GDM1 (cell line): ENCODE measurements around the gene TFCP2L1.
"Not testable (repeated sequence)": the region's sequence is repeated elsewhere in the genome, so short reads cannot be mapped to it uniquely, and the experiment has no call there.

Experiments
- DNase-seq: peaks from one replicate; lab custom pipeline; 2025; lab: John Stamatoyannopoulos, UW

The TFCP2L1 gene

GRCh38 chr2:121295911-121296650 lies 11.1 kb upstream of the TFCP2L1 start:
- no peak for DNase-seq

- no peak for DNase-seq
Measured at GRCh38 chr2:121294881-121295840, 10.2 kb upstream of the TFCP2L1 start.

GRCh38 chr2:121293450-121294325 lies 8.7 kb upstream of the TFCP2L1 start:
- DNase-seq, result no peak

GRCh38 chr2:121291251-121291580 lies 6.2 kb upstream of the TFCP2L1 start:
- DNase-seq, result no peak

DNA sequence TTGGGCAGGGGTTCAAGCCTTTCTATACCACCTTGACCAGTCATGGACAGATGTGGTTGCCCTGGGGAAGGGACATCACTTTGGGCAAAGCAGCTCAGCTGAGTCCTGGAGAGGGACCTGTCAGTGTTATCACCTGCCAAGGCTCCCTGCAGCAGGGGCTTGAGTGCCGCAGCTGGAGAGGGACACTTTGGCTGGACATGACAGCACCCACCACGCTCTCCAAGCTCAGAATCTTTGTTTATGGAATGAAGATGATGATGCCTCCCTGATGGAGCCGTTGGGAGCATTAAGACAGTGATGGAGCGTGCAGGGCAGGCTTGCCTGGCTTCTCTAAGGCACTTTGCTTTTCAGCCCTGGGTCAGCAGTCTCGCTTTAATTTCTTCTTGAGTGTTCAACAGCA lies 4.3 kb upstream of the TFCP2L1 start:
- no peak for DNase-seq

- DNase-seq, result peak; percentile 19
Measured at GRCh38 chr2:121288454-121289231, 3.6 kb upstream of the TFCP2L1 start.

DNA sequence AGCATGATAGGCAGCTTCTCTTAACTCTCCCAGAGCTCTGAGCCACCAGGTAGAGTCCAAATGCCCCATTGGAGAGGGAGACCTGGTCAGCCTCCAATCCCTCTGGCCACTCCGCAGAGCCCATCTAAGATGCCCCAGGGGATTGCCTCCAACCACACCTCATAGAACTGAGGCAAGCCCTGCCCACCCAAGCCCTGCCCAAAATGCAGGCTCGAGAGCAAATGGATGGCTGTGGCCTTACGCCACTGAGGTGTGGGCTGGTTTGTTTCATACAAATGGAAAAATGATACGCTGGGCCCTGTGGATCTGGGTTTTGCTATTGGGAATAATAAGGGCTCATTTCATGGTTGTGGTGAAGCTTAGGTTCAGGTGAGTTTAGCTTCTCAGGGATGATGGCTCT lies 3.0 kb upstream of the TFCP2L1 start:
- DNase-seq, result no peak

- peak; percentile 64 for DNase-seq
Measured at GRCh38 chr2:121287146-121287798, 2.3 kb upstream of the TFCP2L1 start.

DNA sequence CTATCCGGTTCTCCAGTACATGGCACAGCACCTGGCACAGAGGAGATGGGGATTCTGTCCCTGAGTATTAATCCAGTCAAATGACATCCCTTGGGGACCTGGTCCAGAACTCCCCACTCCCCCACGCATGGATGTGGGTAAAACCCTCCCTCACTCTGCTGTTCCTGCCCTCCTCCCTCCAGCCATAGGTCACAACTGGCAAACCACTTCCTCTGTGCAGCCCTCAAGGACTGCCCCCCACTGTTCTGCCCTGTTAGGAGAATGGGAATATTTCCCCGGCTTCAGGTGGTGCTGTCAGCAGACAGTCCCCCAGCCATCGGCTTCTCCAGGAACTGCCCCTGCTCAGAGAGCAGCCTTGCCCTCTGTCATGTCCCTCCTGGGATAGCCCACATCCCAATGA lies 1.5 kb upstream of the TFCP2L1 start:
- DNase-seq, result no peak

DNA sequence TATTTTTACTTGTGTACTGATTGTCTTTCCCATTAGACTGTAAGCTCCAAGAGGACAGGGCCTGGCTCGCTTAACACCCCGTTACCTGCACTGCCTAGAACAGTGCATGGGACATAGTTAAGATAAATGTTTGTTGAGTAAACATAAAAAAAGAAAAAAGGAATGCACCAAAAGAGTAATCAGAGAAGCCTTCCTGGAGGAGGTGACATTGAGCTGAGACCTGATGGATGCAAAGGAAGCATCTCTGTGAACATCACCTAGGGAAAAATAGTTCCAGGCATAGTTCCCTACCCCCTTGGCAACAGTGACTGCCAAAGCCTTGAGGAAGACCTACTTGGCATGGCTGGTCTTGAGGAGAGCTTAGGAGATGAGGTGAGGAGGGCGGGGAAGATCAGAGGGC lies 924 bp upstream of the TFCP2L1 start:
- DNase-seq, result no peak

GRCh38 chr2:121283670-121284462 lies 1.1 kb downstream of the TFCP2L1 start:
- DNase-seq, result no peak

DNA sequence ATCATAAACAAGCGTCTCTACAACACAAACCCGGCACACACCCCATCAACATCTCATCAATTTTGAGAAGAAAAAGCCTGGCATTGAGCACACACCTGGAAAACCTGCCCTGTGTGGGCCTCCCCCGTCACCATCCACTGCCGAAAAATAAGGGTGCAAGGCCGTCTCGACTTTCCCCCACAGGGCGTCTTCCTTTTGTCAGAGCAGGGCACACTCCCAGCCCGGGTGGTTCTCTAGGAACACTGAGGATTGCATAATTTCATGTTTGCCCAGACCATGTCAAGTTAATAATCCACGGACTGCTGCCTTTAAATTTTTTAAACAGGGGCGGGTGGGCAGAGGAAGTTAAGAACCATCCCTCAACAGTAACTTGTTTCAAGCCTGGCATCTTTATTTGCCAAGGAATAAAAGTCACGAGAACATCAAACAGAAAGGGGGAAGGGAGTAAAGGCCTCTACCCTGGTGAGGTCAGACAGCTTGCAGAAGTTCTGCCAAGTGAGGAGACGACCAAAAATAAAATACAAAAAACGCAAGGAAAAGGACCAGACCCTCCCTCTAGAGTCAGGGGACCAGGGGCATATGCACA lies 2.1 kb downstream of the TFCP2L1 start:
- DNase-seq, result no peak

DNA sequence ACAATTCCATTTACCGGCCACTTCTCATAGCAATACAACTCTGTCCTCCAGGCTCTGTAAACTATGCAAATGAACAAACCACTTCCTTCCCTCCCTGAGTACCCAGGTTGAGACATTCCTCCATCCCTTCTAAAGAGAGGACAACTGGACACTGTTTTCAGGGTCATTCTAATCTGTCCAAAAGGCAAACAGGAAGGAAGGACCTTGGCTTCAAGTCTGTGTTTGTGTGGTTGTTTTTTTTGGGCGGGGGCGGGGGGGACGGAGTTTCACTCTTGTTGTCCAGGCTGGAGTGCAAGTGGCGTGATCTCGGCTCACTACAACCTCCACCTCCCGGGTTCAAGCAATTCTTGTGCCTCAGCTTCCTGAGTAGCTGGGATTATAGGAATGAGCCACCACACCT lies 3.3 kb downstream of the TFCP2L1 start:
- no peak for DNase-seq

DNA sequence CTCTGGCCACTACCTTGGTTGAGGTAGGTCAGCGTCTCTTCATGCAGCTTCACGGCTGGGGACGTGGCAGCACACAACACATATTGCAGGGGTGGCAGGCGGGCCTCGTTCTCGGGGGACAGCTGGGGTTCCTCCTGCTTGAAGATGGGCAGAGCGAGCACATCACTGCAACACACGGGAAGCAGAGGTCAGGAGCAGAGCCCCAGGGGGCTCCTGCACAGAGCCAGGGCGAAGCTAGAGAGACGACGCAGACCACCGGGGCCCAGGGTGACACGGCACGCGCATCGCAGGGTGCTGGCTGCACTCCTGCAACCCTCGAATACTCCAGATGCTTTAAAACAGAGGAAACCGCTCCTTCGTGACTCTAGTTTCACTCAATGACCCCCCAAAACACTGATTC lies 3.9 kb downstream of the TFCP2L1 start:
- DNase-seq, result no peak

- peak; percentile 23 for DNase-seq
Measured at GRCh38 chr2:121279476-121280220, 5.4 kb downstream of the TFCP2L1 start.

DNA sequence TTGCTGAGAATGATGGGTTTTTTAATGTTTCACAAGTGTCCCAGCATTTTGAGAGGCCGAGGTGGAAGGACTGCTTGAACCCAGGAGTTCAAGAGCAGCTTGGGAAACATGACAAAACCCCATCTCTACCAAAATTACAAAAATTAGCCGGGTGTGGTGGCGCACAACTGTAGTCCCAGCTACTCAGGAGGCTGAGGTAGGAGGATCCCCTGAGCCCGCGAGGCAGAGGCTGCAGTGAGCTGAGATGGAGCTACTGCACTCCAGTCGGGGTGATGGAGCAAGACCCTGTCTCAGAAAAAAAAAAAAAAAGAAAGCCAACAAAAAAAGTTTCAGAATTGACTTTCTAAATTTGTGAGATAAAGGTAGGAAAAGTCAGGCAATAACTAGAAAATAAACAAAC lies 8.7 kb downstream of the TFCP2L1 start:
- no peak for DNase-seq

GRCh38 chr2:121273116-121273515 lies 11.9 kb downstream of the TFCP2L1 start:
- no peak for DNase-seq

- no peak for DNase-seq
Measured at GRCh38 chr2:121272596-121272995, 12.4 kb downstream of the TFCP2L1 start.

DNA sequence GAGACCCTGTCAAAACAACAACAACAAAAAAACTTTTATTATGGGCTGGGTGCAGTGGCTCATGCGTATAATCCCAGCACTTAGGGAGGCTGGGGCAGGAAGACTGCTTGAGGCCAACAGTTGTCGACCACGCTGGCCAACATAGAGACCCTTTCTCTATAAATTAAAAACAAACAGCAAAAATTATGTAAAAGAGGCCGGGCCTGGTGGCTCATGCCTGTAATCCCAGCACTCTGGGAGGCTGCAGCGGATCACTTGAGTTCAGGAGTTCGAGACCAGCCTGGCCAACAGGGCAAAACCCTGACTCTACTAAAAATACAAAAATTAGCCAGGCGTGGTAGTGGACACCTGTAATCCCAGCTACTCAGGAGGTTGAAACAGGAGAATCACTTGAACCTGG lies 15.6 kb downstream of the TFCP2L1 start:
- not testable (repeated sequence) for DNase-seq
